ENCODE data around the gene SMARCC2.

DNA sequence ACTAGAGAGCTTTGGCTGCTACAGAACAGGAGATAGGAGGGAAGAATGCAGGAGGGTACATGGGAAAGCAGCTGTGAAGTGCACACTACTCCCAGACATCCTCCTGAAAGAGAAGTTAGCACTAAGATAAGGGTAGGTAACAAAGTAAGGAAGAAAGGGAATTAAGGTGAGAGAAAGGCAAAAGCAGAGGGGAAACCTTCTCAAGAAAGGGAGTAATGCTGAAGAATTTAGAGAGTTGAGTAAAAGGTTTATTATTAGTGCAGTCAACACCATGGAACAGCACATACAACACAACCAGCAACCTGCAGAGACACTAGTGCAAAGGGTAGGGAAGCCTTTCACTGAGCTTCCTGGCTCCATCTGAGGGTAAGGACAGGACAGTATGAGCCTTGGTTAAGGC is 15.0 kb upstream of the SMARCC2 start:
- no peak for TF ChIP-seq MYNN (tag by site-specific recombination; IDR thresholded peaks at IDR 0.05; ENCODE audit: borderline replicate concordance)
- no peak for TF ChIP-seq ZNF791 (tag by site-specific recombination; IDR thresholded peaks at IDR 0.05)
- TF ChIP-seq, protein P1, sequence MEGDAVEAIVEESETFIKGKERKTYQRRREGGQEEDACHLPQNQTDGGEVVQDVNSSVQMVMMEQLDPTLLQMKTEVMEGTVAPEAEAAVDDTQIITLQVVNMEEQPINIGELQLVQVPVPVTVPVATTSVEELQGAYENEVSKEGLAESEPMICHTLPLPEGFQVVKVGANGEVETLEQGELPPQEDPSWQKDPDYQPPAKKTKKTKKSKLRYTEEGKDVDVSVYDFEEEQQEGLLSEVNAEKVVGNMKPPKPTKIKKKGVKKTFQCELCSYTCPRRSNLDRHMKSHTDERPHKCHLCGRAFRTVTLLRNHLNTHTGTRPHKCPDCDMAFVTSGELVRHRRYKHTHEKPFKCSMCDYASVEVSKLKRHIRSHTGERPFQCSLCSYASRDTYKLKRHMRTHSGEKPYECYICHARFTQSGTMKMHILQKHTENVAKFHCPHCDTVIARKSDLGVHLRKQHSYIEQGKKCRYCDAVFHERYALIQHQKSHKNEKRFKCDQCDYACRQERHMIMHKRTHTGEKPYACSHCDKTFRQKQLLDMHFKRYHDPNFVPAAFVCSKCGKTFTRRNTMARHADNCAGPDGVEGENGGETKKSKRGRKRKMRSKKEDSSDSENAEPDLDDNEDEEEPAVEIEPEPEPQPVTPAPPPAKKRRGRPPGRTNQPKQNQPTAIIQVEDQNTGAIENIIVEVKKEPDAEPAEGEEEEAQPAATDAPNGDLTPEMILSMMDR (tag by site-specific recombination; IDR thresholded peaks at IDR 0.05), result no peak
- no peak for TF ChIP-seq ZNF146 (tag by site-specific recombination; IDR thresholded peaks at IDR 0.05)

Data from HEK293 (cell line).